KOPT-K1 (cell line): ENCODE measurements around the gene C6orf89.
"Not testable (repeated sequence)": the region's sequence is repeated elsewhere in the genome, so short reads cannot be mapped to it uniquely, and the experiment has no call there.

ENCODE experiments used
- H3K27ac ChIP-seq: fragments of 200-600 bp; sonication (generic); 2 replicates; pipeline ENCODE4 v1.5.1; 2016; ENCODE audit warnings: antibody characterized with exemption, mild to moderate bottlenecking, low read depth, low read length; ENCODE audit not compliant: poor library complexity, severe bottlenecking
- H3K36me3 ChIP-seq: fragments of 200-600 bp; sonication (generic); 2 replicates; pipeline ENCODE4 v1.5.1; 2017; ENCODE audit warnings: antibody characterized with exemption, mild to moderate bottlenecking, low read length, moderate library complexity; ENCODE audit not compliant: insufficient read depth
- H3K9me3 ChIP-seq: fragments of 200-600 bp; sonication (generic); 2 replicates; pipeline ENCODE4 v1.5.1; 2017; ENCODE audit warnings: antibody characterized with exemption, low read length, mild to moderate bottlenecking; ENCODE audit not compliant: insufficient read depth, poor library complexity, severe bottlenecking

C6orf89 gene

GRCh38 chr6:36936824-36937223, 51.1 kb downstream of the C6orf89 start:
- H3K9me3 ChIP-seq: no peaks in the 10 kb centered on the region
- H3K36me3 ChIP-seq: no peaks in the 10 kb centered on the region
- no peak overlapping the region for H3K27ac ChIP-seq

- Histone ChIP-seq H3K9me3 (no peaks in the 10 kb centered on the region), H3K27ac (no peak overlapping the region)
Observed at GRCh38 chr6:36937896-36938295, 52.1 kb downstream of the C6orf89 start.

GRCh38 chr6:36938536-36938935, 52.8 kb downstream of the C6orf89 start:
- Histone ChIP-seq H3K27ac (no peak overlapping the region), H3K9me3 (no peaks in the 10 kb centered on the region), H3K36me3 (no peaks in the 10 kb centered on the region)

More at GRCh38 chr6:36937896-36938295, 52.1 kb downstream of the C6orf89 start:
- H3K36me3 ChIP-seq: no peaks in the 10 kb centered on the region

- H3K27ac ChIP-seq, H3K36me3 ChIP-seq, H3K9me3 ChIP-seq: not testable (repeated sequence)
Observed at GRCh38 chr6:36939005-36939404, 53.3 kb downstream of the C6orf89 start.

DNA sequence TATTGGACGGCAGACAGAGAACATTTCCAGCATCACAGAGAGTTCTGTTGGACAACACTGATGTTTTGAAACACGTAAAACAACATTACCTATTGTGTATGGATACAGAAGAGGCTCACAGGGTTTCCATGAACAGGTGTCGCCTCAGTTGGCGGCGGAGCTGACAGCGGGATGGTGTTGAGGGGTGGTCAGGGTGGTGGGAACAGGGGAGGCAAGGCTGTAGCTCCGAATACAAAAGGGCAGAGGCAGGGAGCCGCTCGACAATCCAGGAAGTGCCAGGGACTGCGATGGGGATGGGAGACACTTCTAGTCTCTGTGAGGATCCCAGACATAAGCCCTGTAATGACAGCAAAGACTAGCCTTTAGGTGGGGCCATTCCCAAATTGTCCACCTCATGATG, 54.3 kb downstream of the C6orf89 start:
- H3K27ac ChIP-seq: no peak overlapping the region
- no peaks in the 10 kb centered on the region for H3K9me3 ChIP-seq
- H3K36me3 ChIP-seq: no peaks in the 10 kb centered on the region

DNA sequence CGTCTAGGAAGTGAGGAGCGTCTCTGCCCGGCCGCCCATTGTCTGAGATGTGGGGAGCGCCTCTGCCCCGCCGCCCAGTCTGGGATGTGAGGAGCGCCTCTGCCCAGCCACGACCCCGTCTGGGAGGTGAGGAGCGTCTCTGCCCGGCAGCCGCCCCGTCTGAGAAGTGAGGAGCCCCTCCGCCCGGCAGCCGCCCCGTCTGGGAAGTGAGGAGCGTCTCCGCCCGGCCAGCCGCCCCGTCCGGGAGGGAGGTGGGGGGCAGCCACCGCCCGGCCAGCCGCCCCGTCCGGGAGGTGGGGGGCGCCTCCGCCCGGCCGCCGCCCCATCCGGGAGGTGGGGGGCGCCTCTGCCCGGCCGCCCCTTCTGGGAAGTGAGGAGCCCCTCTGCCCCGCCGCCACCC, 55.8 kb downstream of the C6orf89 start:
- H3K9me3 ChIP-seq, H3K27ac ChIP-seq, H3K36me3 ChIP-seq: not testable (repeated sequence)

- H3K9me3 ChIP-seq, H3K27ac ChIP-seq, H3K36me3 ChIP-seq: not testable (repeated sequence)
Observed at GRCh38 chr6:36942329-36942728, 56.6 kb downstream of the C6orf89 start.

DNA sequence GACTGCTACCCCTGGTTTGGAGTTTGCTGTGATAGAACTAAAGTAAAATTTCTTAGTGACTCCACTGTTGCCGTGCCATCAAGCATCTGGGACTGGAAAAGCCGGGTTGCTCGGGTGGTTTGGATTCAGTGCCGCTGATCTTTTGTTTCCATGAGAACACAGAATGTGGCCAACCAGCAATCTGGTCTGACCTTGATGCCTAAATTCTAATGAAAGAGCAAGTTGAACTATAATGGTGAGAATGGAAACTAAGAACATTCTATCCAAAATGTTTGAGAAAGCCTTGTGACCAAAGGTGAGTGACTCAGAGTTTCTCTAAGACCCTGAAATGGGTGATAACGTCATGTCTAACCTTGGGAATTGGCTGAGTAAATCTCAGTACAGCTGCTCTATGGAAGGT, 58.9 kb downstream of the C6orf89 start:
- Histone ChIP-seq H3K36me3 (no peaks in the 10 kb centered on the region), H3K9me3 (no peaks in the 10 kb centered on the region), H3K27ac (no peak overlapping the region)

DNA sequence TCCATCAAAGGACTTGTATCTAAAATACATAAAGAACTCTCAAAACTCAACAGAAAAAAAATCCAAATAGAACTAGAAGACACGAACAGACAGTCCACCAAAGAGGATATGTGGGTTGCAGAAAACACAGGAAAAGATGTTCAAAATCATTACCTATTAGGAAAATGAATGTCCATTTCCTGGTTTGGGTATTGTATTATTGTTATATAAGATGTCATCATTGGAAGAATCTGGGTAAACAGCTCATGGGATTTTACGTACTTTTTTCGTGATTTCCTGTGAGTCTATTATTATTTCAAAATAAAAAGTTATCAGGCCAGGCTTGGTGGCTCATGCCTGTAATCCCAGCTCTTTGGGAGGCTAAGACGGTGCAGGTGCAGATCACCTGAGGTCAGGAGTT, 59.5 kb downstream of the C6orf89 start:
- Histone ChIP-seq H3K9me3 (no peaks in the 10 kb centered on the region), H3K36me3 (no peaks in the 10 kb centered on the region), H3K27ac (no peak overlapping the region)

GRCh38 chr6:36946526-36946925, 60.8 kb downstream of the C6orf89 start:
- Histone ChIP-seq H3K9me3 (no peaks in the 10 kb centered on the region), H3K27ac (no peak overlapping the region), H3K36me3 (no peaks in the 10 kb centered on the region)

DNA sequence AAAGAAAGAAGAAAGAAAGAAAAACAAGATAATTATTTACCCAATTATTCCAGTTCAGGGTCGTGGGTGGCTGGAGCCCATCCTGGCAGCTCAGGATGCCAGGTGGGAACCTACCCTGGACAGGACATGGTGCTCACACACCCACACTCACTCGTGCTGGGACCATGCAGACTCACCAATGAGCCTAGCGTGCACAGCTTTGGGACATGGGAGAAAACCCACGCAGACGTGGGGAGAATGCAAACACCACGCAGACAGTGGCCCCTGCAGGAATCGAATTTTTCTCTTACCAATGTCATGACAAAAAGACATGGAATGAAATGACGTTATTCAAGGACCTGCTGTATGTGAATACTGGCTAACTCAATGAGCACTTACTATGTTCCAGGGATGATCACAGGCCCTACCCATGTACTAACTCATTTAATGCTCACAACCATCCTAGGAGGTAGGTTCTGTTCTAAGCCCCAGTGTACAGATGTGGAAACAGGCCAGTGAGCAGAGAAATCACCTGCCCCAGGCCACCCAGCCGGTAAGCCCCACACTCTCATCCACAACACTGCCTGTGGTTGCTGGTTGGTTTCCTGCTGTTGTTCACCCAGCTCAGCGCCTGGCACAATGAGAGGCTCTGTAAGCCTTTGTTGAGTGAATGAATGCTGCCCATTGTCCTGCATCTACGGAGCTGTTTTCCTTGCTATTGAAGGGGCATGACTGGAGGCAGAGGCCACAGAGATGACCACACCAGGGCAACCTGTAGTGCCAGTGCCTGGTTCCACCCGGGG, 62.0 kb downstream of the C6orf89 start:
- no peaks in the 10 kb centered on the region for H3K9me3 ChIP-seq
- H3K36me3 ChIP-seq: no peaks in the 10 kb centered on the region
- H3K27ac ChIP-seq: peak overlapping the region; percentile 64

DNA sequence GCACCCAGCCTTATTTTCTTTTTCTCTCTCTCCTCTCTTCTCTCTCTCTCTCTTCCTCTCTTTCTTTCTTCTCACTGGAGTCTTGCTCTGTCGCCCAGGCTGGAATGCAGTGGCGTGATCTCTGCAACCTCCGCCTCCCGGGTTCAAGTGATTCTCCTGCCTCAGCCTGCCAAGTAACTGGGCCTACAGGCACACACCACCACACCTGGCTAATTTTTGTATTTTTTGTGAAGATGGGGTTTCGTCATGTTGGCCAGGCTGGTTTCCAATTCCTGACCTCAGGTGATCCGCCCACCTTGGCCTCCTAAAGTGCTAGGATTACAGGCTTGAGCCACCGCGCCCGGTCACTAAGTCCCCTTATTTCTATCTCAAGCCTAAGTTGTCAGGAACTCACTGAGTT, 63.3 kb downstream of the C6orf89 start:
- H3K9me3 ChIP-seq, H3K27ac ChIP-seq, H3K36me3 ChIP-seq: not testable (repeated sequence)

DNA sequence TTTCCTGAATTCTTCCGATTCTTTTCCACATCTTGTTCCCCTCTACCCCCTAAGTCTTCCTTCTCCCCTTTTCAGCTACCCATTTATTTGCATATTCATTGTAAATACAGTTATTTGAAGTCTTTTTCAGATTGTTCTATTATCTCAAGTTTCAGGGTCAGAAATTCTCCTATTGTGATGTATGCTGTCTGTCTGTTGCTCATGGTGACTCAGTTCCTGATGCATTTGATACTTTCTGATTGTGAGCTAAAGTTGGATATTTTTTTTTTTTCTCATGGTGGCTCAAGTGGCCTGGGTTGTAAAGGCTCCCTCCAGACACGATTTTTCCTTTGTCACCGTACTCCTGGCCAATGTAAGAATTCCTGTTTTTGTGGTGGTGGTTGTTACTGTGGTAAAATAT, 63.9 kb downstream of the C6orf89 start:
- Histone ChIP-seq H3K9me3 (no peaks in the 10 kb centered on the region), H3K36me3 (no peaks in the 10 kb centered on the region), H3K27ac (no peak overlapping the region)

DNA sequence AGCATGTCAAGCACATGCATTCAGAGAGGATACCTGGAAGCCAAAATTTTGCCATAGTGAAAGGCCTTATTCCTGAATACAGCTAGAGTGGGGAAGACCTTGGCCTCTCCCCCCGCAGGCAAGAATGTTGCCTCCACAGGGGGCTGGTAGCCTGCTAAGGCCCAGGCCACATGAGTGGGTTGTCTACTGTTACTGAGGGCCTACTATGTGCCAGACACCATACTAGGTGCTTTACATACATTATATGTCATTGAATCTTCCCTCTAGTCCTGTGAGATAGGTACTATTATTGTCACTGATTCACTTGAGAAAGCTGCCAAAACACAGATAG, 68.1 kb downstream of the C6orf89 start:
- Histone ChIP-seq H3K9me3 (no peaks in the 10 kb centered on the region), H3K36me3 (no peaks in the 10 kb centered on the region), H3K27ac (no peak overlapping the region)

- H3K27ac ChIP-seq: no peak within 1 kb of the TSS
- no peaks in the 10 kb centered on the region for H3K9me3 ChIP-seq
- H3K36me3 ChIP-seq: no peaks in the 10 kb centered on the region
Observed at GRCh38 chr6:36954262-36954931, 68.6 kb downstream of the C6orf89 start, which contains the start of gene PI16. Gene PI16 (plus strand): TSS chr6:36954738. CDS start chr6:36954761, 23 bp downstream.

DNA sequence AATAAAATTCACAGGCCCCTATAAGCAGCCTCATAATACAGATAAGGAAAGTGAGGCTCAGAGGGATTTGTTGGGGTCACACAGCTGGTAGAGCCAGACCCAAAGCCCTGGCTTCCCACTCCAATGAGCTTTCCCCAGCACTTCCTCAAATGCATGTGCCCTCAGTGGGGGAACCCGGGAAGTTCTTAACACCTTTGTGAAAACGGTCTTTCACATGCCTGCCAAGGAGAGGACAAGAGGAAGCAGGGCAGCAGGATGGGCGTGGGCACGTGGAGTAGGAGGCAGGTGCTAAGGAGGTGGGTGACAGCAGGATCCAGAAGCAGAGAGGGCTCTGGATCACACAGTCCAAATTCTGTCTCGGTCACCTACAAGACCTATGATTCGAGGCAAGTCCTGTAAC, 69.4 kb downstream of the C6orf89 start:
- H3K9me3 ChIP-seq: no peaks in the 10 kb centered on the region
- no peaks in the 10 kb centered on the region for H3K36me3 ChIP-seq
- H3K27ac ChIP-seq: no peak overlapping the region
